GM19467 (cell line): ENCODE data around the gene BNIPL.
A peak's percentile ranks its signal among the peaks of the same experiment; 100 is the strongest.

ENCODE experiments used
- ATAC-seq: cut with Tn5 transposase; IDR thresholded peaks from one replicate; pipeline ENCODE4 v1.9.1; 2021; ENCODE audit warnings: mild to moderate bottlenecking, moderate library complexity; ENCODE audit not compliant: unreplicated experiment

Gene BNIPL

DNA sequence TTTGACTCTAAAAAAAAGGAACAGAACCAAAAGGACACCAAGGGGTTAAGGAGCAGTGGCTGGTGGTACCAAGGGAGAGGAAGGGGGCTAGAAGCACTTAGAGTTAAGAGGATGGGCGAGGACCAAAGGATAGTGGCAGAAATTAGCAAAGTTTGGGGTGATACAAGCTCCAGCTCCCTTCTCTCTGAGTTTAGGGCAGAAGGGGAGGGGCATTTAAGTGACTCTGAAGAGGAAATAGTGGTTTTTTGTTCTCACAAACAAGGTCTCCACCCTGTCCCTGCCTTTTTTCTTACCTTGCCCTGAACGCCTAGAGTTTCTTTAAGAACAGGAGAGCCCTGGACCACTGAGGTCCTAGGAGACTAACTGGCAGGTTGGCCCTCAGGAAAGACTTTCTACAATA lies 19.8 kb downstream of the BNIPL start:
- ATAC-seq: no peak

DNA sequence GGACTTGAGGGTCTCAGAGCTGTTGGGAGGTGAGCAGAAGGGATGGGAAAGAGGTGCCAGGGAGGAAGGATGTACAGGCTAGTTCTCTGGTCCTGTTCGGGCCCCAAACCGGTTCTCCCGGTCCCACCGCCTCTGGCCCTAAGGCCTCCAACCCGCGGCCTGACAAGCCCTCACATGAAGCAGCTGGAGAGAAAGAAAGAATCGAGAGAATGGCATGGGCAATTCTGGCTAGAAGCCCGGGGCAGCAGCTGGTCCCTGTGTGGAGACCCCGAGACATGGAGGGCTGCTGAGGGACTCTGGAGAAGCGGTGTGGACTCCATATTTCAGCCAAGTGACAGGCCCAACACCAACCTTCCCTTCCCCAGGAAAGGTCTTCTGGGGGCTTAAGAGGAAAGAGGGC lies 22.3 kb downstream of the BNIPL start:
- no peak for ATAC-seq

DNA sequence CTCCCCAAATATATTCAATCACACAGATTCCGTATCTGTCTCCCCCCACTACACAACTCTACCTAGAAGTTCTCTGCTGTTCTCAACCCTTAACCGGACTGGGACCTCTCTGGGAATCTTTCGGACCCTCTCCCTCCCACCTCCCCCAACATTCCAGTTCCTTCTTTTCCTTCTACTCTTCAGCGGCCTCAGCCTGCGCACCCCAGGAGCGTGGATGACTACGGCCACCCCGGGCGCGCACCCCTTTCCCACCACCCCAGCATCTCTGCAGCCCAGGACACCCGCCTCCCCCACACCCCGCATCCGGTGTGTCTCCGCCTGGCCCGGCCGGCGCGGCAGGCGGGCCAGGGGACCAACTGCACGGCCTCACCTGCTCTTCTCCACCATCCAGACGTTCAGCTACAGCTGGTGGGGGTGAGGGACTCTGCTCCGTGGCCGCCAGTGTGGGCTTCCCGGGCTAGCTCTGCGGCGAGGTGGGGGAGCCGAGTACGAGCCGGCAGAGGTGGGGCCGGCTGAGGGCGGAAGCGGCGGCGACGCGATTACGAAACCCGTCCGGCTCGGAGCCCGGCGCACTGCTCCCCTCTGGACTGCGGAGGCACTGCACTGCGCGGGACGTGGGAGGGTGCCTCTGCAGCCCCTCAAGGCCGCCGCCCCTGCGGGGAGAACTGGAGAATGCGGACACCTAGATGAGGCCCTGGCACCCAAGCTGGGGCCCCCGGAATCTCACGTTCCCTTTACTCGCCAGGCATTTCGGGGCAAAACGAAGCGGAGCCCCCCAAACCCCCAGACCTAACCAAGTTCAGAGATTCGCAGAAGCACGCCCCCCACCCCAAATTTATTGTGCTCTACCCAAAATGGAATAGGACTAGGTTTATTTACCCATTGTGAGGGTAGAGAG lies 23.0 kb downstream of the BNIPL start, which contains the start of gene CDC42SE1:
TSS of gene CDC42SE1 (minus strand) at position 514 of the 898 bp plus-strand sequence. CDS start 3,892 bp downstream, outside the sequence.
- ATAC-seq: peak; percentile 80

DNA sequence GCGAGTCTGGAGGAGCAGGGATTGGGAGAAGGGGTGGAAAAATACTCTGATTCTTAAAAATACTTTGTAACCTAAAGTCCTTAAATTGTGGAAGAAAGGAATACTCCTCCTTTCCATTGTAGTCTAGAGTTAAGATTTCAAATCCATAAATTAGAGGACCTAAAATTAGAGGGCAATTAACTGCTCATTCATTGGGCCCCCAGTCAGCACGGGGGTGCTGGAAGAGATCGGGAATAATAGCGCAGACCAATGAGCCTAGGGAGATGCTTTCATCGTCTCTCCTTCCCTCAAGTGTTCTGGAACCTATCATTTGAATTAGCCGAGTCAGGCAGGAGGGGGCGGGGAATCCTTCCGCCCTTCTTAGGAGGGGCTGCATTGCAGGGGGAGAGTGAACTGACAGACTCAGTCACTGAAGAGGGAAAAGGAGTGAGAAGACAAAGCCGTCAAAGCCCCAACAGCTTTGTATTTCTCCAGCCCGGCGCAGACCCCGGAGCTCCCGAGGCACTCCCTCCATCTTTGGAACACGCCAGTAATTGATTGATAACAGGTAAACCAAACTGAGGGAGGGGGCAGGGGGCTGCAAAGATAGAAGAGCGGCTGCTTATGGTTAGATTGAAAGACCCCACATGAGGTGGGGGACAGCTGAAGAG lies 23.7 kb downstream of the BNIPL start, which contains the start of gene MLLT11:
TSS of gene MLLT11 (plus strand) at position 391 of the 650 bp plus-strand sequence. CDS start 6,828 bp downstream, outside the sequence.
- no peak for ATAC-seq

DNA sequence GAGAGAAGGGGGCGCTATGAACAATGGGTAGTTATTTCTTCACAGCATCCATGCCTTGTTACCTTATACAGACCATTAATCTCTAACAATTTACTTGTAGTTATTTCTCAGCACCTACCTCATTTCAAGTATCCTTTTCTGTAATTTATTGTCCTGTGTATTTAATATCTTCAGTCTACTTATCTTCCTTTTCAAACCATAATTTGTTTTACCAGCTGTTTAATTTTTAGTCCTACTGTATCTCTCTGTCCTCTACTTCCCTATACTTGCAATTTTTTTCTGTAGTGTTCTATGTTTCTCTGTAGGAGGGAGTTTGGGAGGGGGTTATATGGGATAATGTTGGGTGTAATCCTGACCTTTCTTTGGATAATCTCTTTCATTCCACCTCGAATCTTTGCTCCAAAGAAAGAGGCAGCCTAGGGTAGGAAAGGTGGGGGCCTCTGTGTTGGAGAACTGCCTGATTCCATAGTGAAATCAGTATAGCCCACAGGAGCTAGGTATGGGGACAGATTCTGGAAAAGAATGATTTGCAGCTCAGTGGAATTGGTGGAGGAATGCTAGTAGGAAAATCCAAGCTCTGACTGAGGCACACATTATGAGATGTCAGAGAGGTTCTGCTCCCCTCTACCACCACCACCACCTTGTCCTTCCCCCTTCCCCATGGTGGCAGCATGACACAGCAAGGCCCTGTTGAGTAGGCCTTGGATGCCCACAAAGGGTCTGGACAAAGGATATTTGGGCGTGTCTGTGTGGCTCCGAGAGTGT lies 24.5 kb downstream of the BNIPL start:
- no peak for ATAC-seq

DNA sequence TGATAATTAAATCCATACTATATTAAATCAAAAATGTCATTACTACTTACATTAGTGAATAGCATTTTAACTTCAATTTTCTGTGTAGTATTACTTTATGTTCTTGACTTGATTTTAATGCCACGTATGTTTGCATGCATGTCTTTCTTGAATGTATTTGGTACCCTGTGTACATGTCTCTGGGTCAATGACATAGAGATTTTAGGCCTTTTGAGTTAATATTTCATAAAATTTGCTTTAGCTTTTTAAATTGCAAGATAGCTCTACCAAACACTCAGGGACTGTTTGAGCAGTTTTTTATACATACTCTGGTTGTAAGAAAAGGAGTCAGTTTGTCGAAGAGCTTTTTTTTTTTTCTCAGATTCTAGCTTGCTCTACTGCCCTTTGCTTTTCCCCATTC lies 25.3 kb downstream of the BNIPL start:
- no peak for ATAC-seq

DNA sequence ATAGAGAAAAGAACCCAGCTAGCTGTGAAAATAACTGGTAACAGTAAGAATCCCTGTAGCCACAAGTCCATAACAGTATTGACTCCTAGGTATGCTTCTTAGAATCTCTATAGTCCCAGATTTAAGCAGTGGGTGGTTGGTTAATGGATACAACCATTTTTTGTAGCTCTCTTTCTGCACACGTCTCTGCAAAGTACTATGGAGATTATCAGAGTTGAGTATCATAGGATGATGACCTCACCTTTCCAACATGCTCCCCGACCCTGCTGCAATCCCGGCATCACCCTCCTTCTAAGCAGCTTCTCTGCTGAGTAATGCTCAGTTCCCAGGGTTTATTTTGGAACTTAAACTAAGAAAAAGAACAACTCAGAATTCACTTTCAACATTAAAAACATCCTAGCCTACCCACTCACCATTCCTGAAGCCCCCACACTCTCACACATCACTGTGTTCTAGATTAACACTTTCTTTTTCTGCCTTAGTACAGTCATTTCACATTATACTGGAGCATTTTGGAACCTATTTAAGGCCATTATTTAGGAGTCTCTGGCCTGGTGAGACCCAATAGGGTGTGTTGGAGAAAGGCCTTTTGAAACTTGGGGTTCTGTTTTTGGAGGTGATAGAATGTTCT lies 26.5 kb downstream of the BNIPL start:
- ATAC-seq: no peak

DNA sequence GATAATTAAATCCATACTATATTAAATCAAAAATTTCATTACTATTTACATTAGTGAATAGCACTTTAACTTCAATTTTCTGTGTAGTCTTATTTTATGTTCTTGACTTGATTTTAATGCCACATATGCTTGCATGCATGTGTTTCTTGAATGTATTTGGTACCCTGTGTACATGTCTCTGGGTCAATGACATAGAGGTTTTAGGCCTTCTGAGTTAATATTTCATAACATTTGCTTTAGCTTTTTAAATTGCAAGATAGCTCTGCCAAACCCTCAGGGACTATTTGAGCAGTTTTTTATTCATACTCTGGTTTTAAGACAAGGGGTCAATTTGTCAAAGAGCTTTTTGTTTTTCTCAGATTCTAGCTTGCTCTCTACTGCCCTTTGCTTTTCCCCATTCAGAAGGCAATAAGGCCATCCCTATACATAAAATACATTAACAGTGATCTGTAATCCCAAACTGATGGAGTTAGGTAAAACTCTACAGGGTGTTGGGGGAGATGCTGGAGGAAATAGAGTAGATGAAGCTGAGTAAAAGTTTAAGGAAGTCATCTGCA lies 28.8 kb downstream of the BNIPL start:
- ATAC-seq: no peak

DNA sequence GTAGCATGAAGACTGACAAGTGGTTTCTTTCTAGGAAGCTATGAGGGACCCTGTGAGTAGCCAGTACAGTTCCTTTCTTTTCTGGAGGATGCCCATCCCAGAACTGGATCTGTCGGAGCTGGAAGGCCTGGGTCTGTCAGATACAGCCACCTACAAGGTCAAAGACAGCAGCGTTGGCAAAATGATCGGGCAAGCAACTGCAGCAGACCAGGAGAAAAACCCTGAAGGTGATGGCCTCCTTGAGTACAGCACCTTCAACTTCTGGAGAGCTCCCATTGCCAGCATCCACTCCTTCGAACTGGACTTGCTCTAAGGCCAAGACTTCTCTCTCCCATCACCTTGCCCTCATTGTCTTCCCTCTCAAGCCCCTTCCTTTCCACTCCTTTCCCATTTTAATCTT lies 30.8 kb downstream of the BNIPL start:
- no peak for ATAC-seq

DNA sequence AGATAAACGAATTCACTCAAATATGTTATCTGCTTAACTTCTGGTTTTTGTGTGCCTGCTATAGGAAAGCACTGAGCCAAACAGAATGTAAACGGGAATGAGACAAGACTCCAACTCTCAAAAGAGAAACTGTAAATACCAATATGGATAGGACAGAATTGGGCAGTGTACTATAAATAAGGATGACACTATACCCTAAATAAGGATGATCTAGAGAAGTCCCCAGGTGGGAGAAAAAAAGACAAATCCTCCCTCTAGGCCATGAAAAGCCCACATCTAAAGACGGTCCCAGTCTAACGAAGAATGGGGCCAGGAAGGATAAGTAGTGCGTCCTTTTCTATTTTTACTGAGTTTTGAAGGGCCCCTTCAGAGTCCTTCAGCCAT lies 32.7 kb downstream of the BNIPL start:
- no peak for ATAC-seq

DNA sequence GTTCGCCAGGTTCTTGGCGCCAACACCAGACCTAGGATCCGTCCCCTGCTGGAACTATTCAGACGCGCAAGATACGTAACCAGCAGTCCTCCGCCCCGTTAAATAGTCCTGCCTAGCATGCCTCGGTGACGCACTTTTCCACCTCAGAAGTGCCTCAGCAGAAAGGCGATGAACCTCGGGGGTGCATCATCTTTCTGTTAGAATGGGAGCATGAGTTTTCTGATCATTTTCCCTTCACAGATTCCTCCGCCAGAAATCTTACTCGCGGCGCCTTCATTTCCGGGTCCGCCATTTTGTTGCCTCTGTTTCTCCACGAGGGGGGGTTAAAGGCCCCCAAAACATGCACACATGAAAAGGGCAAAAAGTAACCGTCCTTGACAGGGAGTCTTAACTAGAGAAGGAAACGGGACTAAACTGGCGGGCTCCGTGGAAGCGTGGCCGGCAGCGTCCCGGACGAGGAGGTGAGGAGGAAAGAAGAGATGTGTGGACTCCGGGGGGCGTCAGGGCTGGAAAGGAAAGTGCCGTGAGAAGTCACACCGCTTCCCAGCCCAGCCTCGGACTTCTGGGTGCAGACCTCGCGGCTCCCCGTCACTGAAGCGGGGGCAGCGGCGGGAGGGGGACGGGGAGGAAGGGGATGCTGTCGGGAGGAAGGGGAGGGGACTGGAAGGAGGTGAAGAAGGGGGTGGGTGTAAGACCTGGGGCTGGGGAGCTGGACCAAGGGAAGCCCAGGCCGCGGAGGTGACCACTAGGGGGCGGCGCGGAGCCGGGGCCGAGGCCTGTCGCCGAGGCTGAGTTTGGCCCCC lies 34.3 kb downstream of the BNIPL start, which contains the start of gene GABPB2:
TSS of gene GABPB2 (plus strand) at position 288 of the 803 bp plus-strand sequence. CDS start 17,429 bp downstream, outside the sequence.
- ATAC-seq: peak; percentile 77

DNA sequence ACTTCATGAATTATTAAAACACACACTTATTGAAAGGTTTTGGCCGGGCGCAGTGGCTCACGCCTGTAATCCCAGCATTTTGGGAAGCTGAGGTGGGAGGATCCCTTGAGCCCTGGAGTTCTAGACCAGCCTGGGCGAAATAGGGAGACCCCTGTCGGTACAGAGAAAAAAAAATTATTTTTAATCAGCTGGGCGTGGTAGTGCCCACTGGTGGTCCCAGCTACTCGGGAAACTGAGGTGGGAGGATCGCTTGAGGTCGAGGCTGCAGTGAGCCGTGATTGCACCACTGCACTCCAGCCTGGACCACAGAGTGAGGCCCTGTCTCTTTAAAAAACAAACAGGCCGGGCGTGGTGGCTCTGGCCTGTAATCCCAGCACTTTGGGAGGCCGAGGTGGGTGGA lies 35.8 kb downstream of the BNIPL start:
- no peak for ATAC-seq

DNA sequence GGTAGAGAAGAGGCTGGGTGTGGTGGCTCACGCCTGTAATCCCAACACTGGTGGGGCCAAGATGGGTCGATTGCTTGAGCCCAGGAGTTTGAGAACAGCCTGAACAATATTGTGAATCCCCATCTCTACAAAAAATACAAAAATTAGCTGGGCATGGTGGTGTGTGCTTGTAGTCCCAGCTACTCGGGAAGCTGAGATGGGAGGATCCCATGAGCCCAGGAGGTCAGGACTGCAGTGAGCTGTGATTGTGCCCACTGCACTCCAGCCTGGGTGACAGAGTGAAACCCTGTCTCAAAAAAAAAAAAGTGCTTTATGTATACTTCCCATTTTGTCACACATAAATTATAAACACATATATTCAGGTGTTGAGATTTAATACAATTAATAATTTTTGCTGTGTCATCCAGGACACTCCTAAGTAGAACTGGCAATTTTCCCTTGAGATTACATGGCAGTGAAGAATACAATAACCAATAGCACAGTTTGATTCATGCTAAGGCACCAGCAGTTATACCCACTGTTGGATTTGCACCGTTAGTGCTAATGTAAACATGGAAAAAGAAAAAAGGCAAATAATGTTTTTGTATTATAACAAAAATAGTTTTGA lies 49.7 kb downstream of the BNIPL start:
- ATAC-seq: no peak
